GM18505 (cell line): ENCODE data around the gene GPR149.

Experiments used
- ATAC-seq: cut with Tn5 transposase; IDR thresholded peaks from one replicate; pipeline ENCODE4 v1.9.1; 2021; ENCODE audit not compliant: unreplicated experiment
- POLR2A ChIP-seq: IDR thresholded peaks from 4 replicates; pipeline ENCODE4 v1.6.1; 2011; ENCODE audit warnings: borderline replicate concordance; ENCODE audit not compliant: insufficient read depth, insufficient read length; ENCODE audit errors: extremely low read depth

Gene GPR149

GRCh38 chr3:154384479-154384878 is 45.5 kb downstream of the GPR149 start:
- no peak for TF ChIP-seq POLR2A
- ATAC-seq: no peak

- ATAC-seq: no peak
- TF ChIP-seq POLR2A: no peak
Measured at GRCh38 chr3:154378311-154378710, 51.7 kb downstream of the GPR149 start.

- no peak for ATAC-seq
- TF ChIP-seq POLR2A: no peak
Measured at GRCh38 chr3:154367221-154367620, 62.8 kb downstream of the GPR149 start.

- TF ChIP-seq POLR2A: no peak
- no peak for ATAC-seq
Measured at GRCh38 chr3:154364849-154365248, 65.1 kb downstream of the GPR149 start.

- no peak for TF ChIP-seq POLR2A
- no peak for ATAC-seq
Measured at GRCh38 chr3:154361099-154361498, 68.9 kb downstream of the GPR149 start.

GRCh38 chr3:154356009-154356408 is 74.0 kb downstream of the GPR149 start:
- no peak for ATAC-seq
- TF ChIP-seq POLR2A: no peak

- no peak for ATAC-seq
- no peak for TF ChIP-seq POLR2A
Measured at GRCh38 chr3:154349223-154349622, 80.8 kb downstream of the GPR149 start.

- TF ChIP-seq POLR2A: no peak
- no peak for ATAC-seq
Measured at GRCh38 chr3:154345422-154346122, 84.4 kb downstream of the GPR149 start.

- ATAC-seq: no peak
- no peak for TF ChIP-seq POLR2A
Measured at GRCh38 chr3:154338570-154338969, 91.4 kb downstream of the GPR149 start.

- TF ChIP-seq POLR2A: no peak
- no peak for ATAC-seq
Measured at GRCh38 chr3:154338008-154338407, 92.0 kb downstream of the GPR149 start.

GRCh38 chr3:154334973-154335420 is 95.0 kb downstream of the GPR149 start:
- ATAC-seq: peak; percentile 53
- TF ChIP-seq POLR2A: no peak

- TF ChIP-seq POLR2A: no peak
- no peak for ATAC-seq
Measured at GRCh38 chr3:154327871-154328270, 102.1 kb downstream of the GPR149 start.

- no peak for TF ChIP-seq POLR2A
- ATAC-seq: no peak
Measured at GRCh38 chr3:154324919-154325318, 105.1 kb downstream of the GPR149 start.

- TF ChIP-seq POLR2A: peak; percentile 94
- ATAC-seq: peak; percentile 95
Measured at GRCh38 chr3:154323891-154324738, 105.9 kb downstream of the GPR149 start, which contains the start of gene DHX36. Gene DHX36, minus strand, starts transcription at chr3:154324487. Its CDS starts 71 bp downstream, at chr3:154324416.
